Measurements from ENCODE around the gene RASSF1. TPM values are rescaled to one million over a fixed set of nuclear protein-coding genes. Genes with fewer than 3 reads are reported as not detected.

RASSF1 gene
- total and polyA plus RNA-seq, 2 of the 13 experiments (the other 11 are each of a cell fraction or from before 2014, with no cell fraction given), result 10.2 to 27.5 TPM

DNA sequence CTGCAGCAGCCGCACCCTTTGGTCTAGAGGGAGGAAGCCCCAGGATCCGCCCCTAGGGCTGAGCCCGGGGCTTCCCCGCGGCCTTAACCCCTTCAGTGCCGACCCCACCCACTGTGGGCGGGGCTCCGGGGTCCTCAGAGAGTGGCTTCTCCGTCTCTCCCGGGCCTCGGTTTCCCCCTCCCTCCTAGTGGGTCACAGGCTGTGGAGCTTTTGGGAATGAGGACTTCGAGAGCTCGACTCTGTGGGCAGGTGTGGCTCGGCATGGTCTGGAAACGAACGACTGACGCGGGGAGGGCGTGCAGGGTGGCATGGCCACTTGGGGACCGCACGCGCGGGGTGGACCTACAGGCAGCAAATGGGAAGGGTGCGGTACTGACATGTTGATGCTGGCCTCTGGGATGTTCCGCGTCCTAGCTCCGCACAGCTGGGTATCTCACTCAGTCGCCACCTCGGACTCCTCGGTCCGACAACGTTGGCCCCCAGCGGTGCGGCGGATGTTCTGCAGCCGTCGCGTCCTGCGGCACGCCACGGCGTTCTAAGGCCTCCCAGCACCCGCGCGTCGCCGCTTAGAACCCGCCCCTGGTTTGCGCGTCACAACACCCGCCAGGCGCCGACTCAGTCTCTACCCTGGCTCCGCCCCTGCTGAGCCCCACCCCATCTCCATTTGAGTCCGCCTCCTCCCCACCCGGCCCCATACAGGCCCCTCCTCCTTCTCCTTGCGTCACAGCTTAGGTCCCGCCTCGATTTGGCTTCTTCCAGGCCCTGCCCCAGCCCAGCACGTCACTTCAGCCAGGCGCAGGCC lies 41.6 kb downstream of the RASSF1 start, which contains the start of the genes HYAL3 and NAA80:
Gene HYAL3 (minus strand): TSS at position 570 of the 802 bp plus-strand sequence. CDS start 3,803 bp downstream, outside the sequence.
Gene NAA80 (minus strand): TSS at position 570 of the 802 bp plus-strand sequence. CDS start 1,942 bp downstream, outside the sequence.
- Histone ChIP-seq H3K36me3 (replicated peaks in 1 of 2; ENCODE audit: control insufficient read depth in 1 of 2, insufficient read depth in 2 of 2, low read length in 2 of 2) (peaks cover 1 to 3% of the 10 kb centered on the region in 2 experiments; a peak in 2 of 5 replicates), H3K79me2 (ENCODE audit: insufficient read depth, low read length) (peaks cover 36% of the 10 kb centered on the region), H3K9ac (ENCODE audit: insufficient read depth, low read depth, low read length) (peak within 1 kb of the TSS; percentile 79), H3K4me3 (replicated peaks in 1 of 3; ENCODE audit: insufficient read depth in 1 of 3, low read depth in 2 of 3, low read length in 3 of 3) (peak within 1 kb of the TSS; percentile 66 to 91 (median 89)), H3K4me1 (ENCODE audit: insufficient read depth, low read length) (peaks cover 52% of the 10 kb centered on the region), H3K27ac (ENCODE audit: extremely low read length, insufficient read depth, low read length) (peak within 1 kb of the TSS; percentile 87), H3K9me3 (ENCODE audit: low read length) (no peaks in the 10 kb centered on the region), H3K4me2 (ENCODE audit: low read depth, low read length) (peak within 1 kb of the TSS; percentile 87), H3K27me3 (ENCODE audit: control insufficient read depth in 1 of 2, insufficient read depth in 2 of 2, low read length in 2 of 2) (no peaks in the 10 kb centered on the region; a peak in 1 of 5 replicates), H4K20me1 (ENCODE audit: insufficient read depth, low read length) (peaks cover 11% of the 10 kb centered on the region), H2AFZ (ENCODE audit: low read length) (no peak within 1 kb of the TSS)
- CTCF ChIA-PET (ENCODE audit: low intra/inter-chr PET ratio, low total read pairs), result interaction anchor here (1.5 kb wide), 1 partner anchor 23 kb away, joined by 3 read pairs; no protein-coding TSS in a partner anchor
- in situ Hi-C loops (cut with HindIII; ENCODE audit: extremely low pct_ligation_motif_present, low pct_unique_long_range_greater_than_20kb), result no loop called here
- WGBS (ENCODE audit: low lambda C conversion rate), result under 1% methylated on average over 22 of the region's 61 CpGs
- POLR2A ChIA-PET, result interaction anchor here (0.5 to 7.9 kb wide), 25 partner anchors 8 to 104 kb away, joined by 3 to 222 read pairs (median 6); partner anchors contain the start of genes CYB561D2, GNAI2, HYAL2 and LSMEM2
- no peak for DNase-seq (ENCODE audit: low spot score)
- FAIRE-seq, result no peak
- intact Hi-C loops (cut with micrococcal nuclease; ENCODE audit: unreplicated experiment), result loop anchor here (1.0 kb wide), 1 partner anchor 22 kb away; no protein-coding TSS in a partner anchor
- ATAC-seq, result peak; percentile 53
- BruUV-seq (replicated peaks), result no TSS peak
- TF ChIP-seq MAF1 (CRISPR knock-in tag; IDR thresholded peaks at IDR 0.05; ENCODE audit: borderline replicate concordance) (no peak; the same call in 1 of the 2 replicates), CHD4 (IDR thresholded peaks at IDR 0.05; ENCODE audit: borderline replicate concordance, low read length) (peak; percentile 38; the same call in 1 of the 2 replicates), SRSF1 (optimal IDR thresholded peaks at IDR 0.05; ENCODE audit: low read depth, low read length) (peak; percentile 34), ARNT (IDR thresholded peaks at IDR 0.05) (no peak), PHF21A (CRISPR knock-in tag; IDR thresholded peaks at IDR 0.05) (peak; percentile 58; the same call in 1 of the 2 replicates), SP1 (IDR thresholded peaks at IDR 0.05) (no peak), SP1 (CRISPR knock-in tag; IDR thresholded peaks at IDR 0.05) (peak; percentile 82), POGZ (CRISPR knock-in tag; IDR thresholded peaks at IDR 0.05) (peak; percentile 7; the same call in 1 of the 2 replicates), AKAP8 (CRISPR knock-in tag; IDR thresholded peaks at IDR 0.05) (peak; percentile 96), GFI1 (CRISPR knock-in tag; IDR thresholded peaks at IDR 0.05; ENCODE audit: borderline replicate concordance) (peak; percentile 67; the same call in 1 of the 2 replicates), KAT7 (CRISPR knock-in tag; IDR thresholded peaks at IDR 0.05; ENCODE audit: borderline replicate concordance) (no peak)
- TF ChIP-seq, protein P1, sequence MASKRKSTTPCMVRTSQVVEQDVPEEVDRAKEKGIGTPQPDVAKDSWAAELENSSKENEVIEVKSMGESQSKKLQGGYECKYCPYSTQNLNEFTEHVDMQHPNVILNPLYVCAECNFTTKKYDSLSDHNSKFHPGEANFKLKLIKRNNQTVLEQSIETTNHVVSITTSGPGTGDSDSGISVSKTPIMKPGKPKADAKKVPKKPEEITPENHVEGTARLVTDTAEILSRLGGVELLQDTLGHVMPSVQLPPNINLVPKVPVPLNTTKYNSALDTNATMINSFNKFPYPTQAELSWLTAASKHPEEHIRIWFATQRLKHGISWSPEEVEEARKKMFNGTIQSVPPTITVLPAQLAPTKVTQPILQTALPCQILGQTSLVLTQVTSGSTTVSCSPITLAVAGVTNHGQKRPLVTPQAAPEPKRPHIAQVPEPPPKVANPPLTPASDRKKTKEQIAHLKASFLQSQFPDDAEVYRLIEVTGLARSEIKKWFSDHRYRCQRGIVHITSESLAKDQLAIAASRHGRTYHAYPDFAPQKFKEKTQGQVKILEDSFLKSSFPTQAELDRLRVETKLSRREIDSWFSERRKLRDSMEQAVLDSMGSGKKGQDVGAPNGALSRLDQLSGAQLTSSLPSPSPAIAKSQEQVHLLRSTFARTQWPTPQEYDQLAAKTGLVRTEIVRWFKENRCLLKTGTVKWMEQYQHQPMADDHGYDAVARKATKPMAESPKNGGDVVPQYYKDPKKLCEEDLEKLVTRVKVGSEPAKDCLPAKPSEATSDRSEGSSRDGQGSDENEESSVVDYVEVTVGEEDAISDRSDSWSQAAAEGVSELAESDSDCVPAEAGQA (IDR thresholded peaks at IDR 0.05; ENCODE audit: low read depth), result no peak
- TF ChIP-seq, protein P1 (CRISPR knock-in tag; IDR thresholded peaks at IDR 0.05; ENCODE audit: borderline replicate concordance), result peak; percentile 54; the same call in 1 of the 2 replicates
- TF ChIP-seq, protein P2, sequence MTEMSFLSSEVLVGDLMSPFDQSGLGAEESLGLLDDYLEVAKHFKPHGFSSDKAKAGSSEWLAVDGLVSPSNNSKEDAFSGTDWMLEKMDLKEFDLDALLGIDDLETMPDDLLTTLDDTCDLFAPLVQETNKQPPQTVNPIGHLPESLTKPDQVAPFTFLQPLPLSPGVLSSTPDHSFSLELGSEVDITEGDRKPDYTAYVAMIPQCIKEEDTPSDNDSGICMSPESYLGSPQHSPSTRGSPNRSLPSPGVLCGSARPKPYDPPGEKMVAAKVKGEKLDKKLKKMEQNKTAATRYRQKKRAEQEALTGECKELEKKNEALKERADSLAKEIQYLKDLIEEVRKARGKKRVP (CRISPR knock-in tag; IDR thresholded peaks at IDR 0.05), result no peak
- TF ChIP-seq, protein P3, sequence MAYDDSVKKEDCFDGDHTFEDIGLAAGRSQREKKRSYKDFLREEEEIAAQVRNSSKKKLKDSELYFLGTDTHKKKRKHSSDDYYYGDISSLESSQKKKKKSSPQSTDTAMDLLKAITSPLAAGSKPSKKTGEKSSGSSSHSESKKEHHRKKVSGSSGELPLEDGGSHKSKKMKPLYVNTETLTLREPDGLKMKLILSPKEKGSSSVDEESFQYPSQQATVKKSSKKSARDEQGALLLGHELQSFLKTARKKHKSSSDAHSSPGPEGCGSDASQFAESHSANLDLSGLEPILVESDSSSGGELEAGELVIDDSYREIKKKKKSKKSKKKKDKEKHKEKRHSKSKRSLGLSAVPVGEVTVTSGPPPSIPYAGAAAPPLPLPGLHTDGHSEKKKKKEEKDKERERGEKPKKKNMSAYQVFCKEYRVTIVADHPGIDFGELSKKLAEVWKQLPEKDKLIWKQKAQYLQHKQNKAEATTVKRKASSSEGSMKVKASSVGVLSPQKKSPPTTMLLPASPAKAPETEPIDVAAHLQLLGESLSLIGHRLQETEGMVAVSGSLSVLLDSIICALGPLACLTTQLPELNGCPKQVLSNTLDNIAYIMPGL (CRISPR knock-in tag; IDR thresholded peaks at IDR 0.05; ENCODE audit: borderline replicate concordance in 1 of 2, low read depth in 1 of 2), result peak in 1 of 2 experiments; percentile 79; a peak in 2 of 4 replicates
